DND-41 (cell line): ENCODE measurements around the gene GRIK4.

ENCODE experiments used
- ATAC-seq: fragments of 200-7000 bp; cut with Tn5 transposase; 3 replicates; pipeline ENCODE4 v1.9.1; 2021; ENCODE audit warnings: low read depth; ENCODE audit not compliant: insufficient read depth
- DNase-seq: peaks from one replicate; pipeline ENCODE4 v3.0.0-alpha.2; 2020
- H2AFZ ChIP-seq: 2 replicates; pipeline ENCODE4 v1.6.0; 2012; ENCODE audit warnings: low read depth, low read length
- H3K27ac ChIP-seq: 2 replicates; pipeline ENCODE4 v1.5.1; 2012; ENCODE audit warnings: low read length, inconsistent platforms
- H3K27me3 ChIP-seq: fragments of 200-600 bp; sonication (generic); 2 replicates; pipeline ENCODE4 v1.6.0; 2012; ENCODE audit warnings: low read length, mild to moderate bottlenecking, inconsistent platforms; ENCODE audit not compliant: insufficient read depth, poor library complexity
- H3K36me3 ChIP-seq: 2 replicates; pipeline ENCODE4 v1.5.1; 2012; ENCODE audit warnings: low read length, inconsistent platforms; ENCODE audit not compliant: insufficient read depth
- H3K4me1 ChIP-seq: 2 replicates; pipeline ENCODE4 v1.5.1; 2012; ENCODE audit warnings: mild to moderate bottlenecking, low read length; ENCODE audit not compliant: insufficient read depth
- H3K4me2 ChIP-seq: 2 replicates; pipeline ENCODE4 v1.6.0; 2012; ENCODE audit warnings: mild to moderate bottlenecking, moderate library complexity, low read length, inconsistent platforms; ENCODE audit not compliant: insufficient read depth
- H3K4me3 ChIP-seq, 2 experiments: fragments of 200-600 bp in 1 of 2; shearing (Covaris generic) in 1 of 2; 2 replicates each; pipeline ENCODE4 v1.5.1; 2012 to 2016; ENCODE audit warnings: inconsistent platforms in 2 of 2, low read length in 2 of 2, mild to moderate bottlenecking in 2 of 2, low read depth in 1 of 2, moderate library complexity in 1 of 2
- H3K79me2 ChIP-seq: 2 replicates; pipeline ENCODE4 v1.6.0; 2012; ENCODE audit warnings: low read length, inconsistent platforms; ENCODE audit not compliant: insufficient read depth
- H3K9ac ChIP-seq: 2 replicates; pipeline ENCODE4 v1.6.0; 2012; ENCODE audit warnings: low read depth, mild to moderate bottlenecking, inconsistent platforms, low read length, moderate library complexity
- H3K9me3 ChIP-seq: 2 replicates; pipeline ENCODE4 v1.5.1; 2012; ENCODE audit warnings: low read length, moderate library complexity, mild to moderate bottlenecking, inconsistent platforms; ENCODE audit not compliant: insufficient read depth, severe bottlenecking
- H4K20me1 ChIP-seq: 2 replicates; pipeline ENCODE4 v1.6.0; 2012; ENCODE audit warnings: low read length; ENCODE audit not compliant: insufficient read depth
- CTCF ChIP-seq: IDR thresholded peaks from 2 replicates; pipeline ENCODE4 v1.5.1; 2012; ENCODE audit warnings: borderline replicate concordance, low read length, moderate library complexity, mild to moderate bottlenecking; ENCODE audit not compliant: poor library complexity, severe bottlenecking; ENCODE audit errors: extremely low read depth
- EZH2 ChIP-seq: IDR thresholded peaks from 3 replicates; pipeline ENCODE4 v1.6.1; 2012; ENCODE audit warnings: borderline replicate concordance, low read depth, mild to moderate bottlenecking, moderate library complexity, low read length, inconsistent platforms; ENCODE audit not compliant: severe bottlenecking

The GRIK4 gene

GRCh38 chr11:120601536-120601935 is 90.0 kb downstream of the GRIK4 start:
- Histone ChIP-seq H3K27ac (no peak overlapping the region), H3K9ac (no peak overlapping the region), H4K20me1 (no peaks in the 10 kb centered on the region), H3K4me2 (no peak overlapping the region), H3K4me3 (no peak overlapping the region), H3K9me3 (no peaks in the 10 kb centered on the region), H3K36me3 (no peaks in the 10 kb centered on the region), H3K4me1 (no peaks in the 10 kb centered on the region), H3K79me2 (no peaks in the 10 kb centered on the region), H2AFZ (no peak overlapping the region), H3K27me3 (peaks cover 5% of the 10 kb centered on the region)
- no peak for ATAC-seq
- no peak for DNase-seq
- TF ChIP-seq CTCF (no peak), EZH2 (no peak)

- Histone ChIP-seq H3K9ac (no peak overlapping the region), H3K9me3 (no peaks in the 10 kb centered on the region), H3K36me3 (no peaks in the 10 kb centered on the region), H3K4me1 (no peaks in the 10 kb centered on the region), H3K79me2 (no peaks in the 10 kb centered on the region), H2AFZ (no peak overlapping the region), H3K27me3 (peaks cover 10% of the 10 kb centered on the region), H3K4me2 (no peak overlapping the region), H3K27ac (no peak overlapping the region), H3K4me3 (no peak overlapping the region), H4K20me1 (no peaks in the 10 kb centered on the region; the same call in 1 of the 2 replicates)
- TF ChIP-seq EZH2, result no peak
- no peak for TF ChIP-seq CTCF
- ATAC-seq (no peak), DNase-seq (no peak)
Measured at GRCh38 chr11:120603071-120603470, 91.5 kb downstream of the GRIK4 start.

- H3K4me3 ChIP-seq, result no peak overlapping the region
- no peak overlapping the region for H3K4me2 ChIP-seq
- H4K20me1 ChIP-seq, result no peaks in the 10 kb centered on the region; the same call in none of the 2 replicates
- no peak overlapping the region for H3K9ac ChIP-seq
- no peaks in the 10 kb centered on the region for H3K36me3 ChIP-seq
- DNase-seq (no peak), ATAC-seq (no peak)
- no peaks in the 10 kb centered on the region for H3K4me1 ChIP-seq
- peaks cover 13% of the 10 kb centered on the region for H3K27me3 ChIP-seq
- TF ChIP-seq CTCF (no peak), EZH2 (no peak)
- no peaks in the 10 kb centered on the region for H3K9me3 ChIP-seq
- no peak overlapping the region for H2AFZ ChIP-seq
- no peak overlapping the region for H3K27ac ChIP-seq
- H3K79me2 ChIP-seq, result no peaks in the 10 kb centered on the region
Measured at GRCh38 chr11:120605469-120605868, 93.9 kb downstream of the GRIK4 start.
